ENCODE measurements around the gene NTSR1. TPM values are rescaled to one million over a fixed set of nuclear protein-coding genes. Genes with fewer than 3 reads are reported as not detected.
"Not testable (repeated sequence)": the region's sequence is repeated elsewhere in the genome, so short reads cannot be mapped to it uniquely, and the experiment has no call there.

NTSR1 gene
- polyA plus RNA-seq, 3 donors, result 1.4 to 2.4 (median 2.0) TPM

DNA sequence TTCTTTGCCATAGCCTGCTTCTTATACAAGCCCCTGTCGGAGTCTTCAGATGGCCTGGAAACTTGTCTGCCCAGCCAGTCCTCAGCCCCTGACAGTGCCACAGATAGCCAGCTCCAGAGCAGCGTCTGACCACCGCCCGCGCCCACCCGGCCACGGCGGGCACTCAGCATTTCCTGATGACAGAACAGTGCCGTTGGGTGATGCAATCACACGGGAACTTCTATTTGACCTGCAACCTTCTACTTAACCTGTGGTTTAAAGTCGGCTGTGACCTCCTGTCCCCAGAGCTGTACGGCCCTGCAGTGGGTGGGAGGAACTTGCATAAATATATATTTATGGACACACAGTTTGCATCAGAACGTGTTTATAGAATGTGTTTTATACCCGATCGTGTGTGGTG lies 36.9 kb upstream of the NTSR1 start:
- DNase-seq, result no peak

DNA sequence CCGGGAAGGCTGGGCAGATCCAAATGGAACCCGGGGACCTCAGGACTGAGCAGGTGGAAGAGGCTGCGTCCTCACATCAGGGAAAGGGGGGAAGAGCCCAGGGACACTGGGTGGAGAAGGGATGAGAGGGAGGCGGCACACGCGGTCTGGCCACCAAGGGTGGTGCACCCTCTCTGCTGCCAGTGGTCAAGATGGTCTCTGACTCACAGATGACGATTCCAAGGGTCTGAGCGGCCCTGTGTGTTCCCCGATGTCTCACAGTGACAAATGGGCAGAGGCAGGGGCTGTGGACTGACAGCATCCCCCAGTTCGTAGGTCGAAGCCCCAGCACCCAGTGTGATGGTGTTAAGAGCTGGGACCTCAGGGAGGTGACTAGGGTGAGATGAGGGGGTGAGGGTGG lies 34.3 kb upstream of the NTSR1 start:
- DNase-seq, result no peak

DNA sequence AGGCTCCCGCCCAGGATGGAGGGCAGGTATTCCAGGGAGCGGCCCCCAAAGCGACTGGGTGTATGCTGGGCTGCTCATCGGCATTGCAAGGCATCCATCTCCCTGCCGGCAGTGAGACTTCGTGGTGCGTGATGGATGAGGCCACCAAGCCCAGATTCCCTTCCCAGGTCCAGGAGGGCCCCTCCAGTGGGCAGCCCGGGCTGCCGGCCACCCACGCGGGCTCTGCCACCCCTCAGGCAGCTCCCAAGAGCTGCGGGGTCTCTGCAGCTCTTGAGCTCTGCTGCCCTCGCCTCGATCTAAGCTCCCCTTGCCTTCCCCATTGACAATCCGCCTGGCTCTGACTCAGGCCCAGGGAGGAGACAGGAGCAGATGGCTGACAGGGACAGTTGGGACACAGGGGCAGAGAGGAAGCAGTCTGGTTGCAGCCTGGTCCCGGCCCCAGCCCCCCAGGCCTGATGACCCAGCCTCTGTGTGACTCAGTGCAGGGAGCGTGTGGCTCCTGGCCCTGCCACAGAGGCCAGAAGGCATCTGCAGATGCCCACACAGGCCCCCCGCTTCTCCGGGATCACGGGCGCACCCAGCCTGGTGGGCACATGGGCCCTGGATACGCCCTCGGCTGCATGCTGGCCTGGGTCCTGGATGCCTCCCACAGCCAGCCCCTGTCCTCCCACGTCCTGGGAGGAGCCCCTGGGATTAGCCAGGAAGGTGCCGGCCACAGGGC lies 33.3 kb upstream of the NTSR1 start:
- DNase-seq, result no peak

DNA sequence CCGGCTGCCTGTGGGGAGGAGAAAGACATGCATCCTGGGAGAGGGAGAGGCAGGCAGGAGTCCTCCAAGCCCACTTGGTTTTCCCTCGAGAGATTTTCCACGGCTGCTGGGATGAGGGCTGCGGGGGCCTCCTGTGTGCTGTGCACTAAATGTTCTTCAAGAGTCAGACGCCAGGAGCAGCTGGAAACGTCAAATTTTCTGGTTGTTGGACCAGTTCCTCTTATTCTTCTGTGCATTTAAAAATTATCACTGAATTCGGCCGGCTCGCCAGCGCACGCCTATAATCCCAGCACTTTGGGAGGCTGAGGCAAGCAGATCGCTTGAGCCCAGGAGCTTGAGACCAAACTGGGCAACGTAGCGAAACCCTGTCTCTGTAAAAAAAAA lies 32.8 kb upstream of the NTSR1 start:
- no peak for DNase-seq

DNA sequence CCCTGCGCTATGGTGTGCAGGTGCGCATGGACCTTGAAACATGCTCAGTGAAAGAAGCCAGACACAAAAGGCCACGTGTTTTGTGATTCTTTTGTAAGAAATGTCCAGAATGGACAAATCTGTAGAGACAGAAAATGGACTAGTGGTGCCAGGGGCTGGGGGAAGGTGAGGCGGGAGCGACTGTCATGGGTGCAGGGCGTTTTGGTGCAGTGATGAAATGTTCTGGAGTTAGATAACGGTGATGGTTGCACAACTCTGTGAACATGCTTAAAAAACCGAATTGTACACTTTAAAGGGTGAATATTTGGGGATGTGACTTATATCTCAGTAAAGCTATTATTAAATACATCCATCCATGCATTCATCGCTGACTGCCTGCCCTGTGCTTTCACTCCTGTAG lies 31.7 kb upstream of the NTSR1 start:
- no peak for DNase-seq

DNA sequence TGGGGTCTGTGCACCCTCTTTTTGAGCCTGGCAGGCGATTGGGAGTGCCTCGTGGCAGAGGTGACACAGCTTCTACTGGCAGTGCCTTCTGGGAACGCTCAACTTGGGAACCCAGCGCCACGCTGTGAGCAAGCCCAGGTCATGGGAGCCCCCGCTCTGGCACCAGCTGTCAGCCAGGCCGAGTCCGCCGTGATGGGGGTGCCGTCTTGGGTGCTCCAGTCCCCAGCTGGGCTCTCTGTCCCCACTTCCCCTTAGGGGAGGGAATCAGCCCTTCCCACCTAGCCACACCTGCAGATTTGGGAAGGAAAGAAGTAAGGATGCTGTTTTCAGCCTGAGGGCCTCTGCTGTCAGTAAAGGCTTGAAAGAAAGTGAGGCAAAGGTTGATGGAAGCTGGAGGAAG lies 31.0 kb upstream of the NTSR1 start:
- no peak for DNase-seq

DNA sequence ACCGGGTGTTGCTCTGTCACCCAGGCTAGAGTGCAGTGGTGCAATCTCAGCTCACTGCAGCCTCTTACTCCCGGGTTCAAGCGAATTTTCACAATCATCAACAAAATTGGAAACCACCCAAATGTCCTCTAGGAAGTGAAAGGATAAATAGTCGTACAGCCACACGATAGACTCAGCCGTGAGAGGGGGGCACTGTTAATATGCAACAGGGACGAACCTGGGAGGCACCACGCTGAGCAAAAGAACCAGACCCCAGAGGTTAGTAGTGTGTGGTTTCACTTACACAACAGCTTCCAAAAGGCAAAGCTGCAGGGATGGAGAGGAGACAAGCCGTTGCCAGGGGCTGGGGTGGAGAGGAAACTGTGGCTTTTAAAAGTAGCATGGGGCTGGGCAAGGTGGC lies 30.1 kb upstream of the NTSR1 start:
- no peak for DNase-seq

DNA sequence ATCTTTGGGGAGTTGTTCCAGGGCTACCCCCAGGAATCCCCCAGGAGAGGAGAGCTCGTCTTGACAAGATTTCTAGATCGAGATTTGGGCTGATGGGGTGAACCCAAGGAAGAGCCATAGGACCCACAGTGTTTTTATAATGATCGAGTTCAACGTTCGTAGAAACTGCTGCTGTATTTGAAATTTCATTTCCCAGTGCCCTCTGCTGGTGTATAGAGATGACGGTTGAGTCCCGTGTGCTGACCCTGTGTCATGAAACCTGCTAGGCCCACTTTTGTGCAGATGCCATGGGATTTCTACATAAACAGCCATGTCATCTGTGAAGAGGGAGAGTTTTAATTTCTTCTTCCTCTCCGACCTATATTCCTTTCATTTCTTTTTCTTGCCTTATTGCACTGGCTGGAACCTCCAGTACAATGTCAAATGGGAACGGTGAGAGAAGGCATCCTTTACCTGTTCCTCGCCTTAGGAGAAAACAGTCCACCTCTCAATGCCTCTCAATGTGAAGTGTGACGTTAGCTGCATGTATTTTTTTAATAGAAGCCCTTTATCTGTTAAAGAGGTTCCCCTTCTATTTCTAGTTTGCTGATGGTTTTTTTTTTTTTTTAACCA lies 28.6 kb upstream of the NTSR1 start:
- DNase-seq, result no peak

DNA sequence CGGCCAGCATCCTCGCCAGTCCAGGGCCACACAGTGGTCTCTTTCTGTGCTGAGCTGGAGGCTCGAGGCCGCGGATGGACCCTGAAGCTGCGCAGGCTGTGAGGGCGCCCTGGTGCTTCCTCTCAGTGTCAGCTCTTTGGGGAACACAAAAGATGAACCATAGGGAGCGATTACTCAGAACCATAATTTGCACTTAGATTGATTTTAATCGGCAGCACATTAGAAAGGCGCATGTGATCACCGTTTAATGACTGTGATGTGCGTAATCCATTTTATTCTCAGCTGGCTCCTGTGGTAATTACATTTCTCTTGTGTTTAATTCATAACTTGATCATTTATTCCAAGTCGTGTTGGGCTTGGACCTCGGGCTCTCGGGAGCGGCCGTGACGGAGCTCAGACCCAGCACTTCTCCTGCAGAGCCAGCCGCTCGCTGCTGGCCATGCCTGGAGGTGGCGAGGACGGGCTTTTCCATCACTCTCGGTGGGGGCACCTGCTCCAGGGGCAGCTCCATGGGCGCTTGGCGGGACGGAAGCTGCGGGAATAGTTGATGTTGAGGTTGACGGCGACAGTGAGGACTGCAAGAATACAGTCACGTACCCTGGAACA lies 25.6 kb upstream of the NTSR1 start:
- DNase-seq, result no peak

DNA sequence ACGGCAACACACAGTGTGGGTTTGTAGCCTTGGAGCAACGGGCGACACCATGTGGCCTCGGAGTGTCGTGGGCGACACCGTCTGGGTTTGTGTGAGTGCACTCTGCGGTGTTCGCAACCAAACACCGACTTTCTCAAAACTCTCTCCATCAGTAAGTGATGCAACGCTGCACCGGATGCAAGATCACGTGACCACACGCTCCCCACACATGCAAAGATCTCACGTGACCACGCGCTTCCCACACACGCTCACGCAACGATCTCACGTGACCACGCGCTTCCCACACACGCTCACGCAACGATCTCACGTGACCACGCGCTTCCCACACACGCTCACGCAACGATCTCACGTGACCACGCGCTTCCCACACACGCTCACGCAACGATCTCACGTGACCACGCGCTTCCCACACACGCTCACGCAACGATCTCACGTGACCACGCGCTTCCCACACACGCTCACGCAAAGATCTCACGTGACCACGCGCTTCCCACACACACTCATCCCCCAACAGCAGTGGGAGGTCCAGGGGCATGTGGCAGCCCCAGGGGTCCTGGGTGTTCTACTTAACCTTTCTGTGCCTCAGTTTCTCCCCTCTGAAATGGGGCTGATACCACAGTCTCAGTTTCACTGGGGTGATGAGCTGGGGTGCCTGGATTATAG lies 24.8 kb upstream of the NTSR1 start:
- not testable (repeated sequence) for DNase-seq

DNA sequence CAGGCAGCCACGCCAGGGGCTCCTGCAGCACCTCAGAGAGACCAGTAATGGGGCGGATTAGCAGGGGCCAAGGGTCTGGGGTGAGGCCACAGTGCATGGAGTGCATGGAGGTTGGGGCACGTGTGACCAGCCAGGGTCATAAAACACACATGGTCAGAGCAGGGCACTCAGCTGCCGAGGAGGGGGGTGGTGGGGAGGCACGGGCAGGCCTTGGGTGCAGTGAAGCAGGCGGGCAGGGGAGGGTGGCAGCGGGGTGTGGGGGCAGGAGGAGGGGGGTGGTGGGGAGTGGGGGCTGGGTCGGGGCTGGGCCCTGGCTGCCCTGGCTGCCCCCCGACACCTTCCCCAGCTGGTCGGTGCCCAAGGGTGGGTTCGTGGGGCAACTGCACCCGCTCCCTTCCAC lies 23.7 kb upstream of the NTSR1 start:
- DNase-seq, result no peak

DNA sequence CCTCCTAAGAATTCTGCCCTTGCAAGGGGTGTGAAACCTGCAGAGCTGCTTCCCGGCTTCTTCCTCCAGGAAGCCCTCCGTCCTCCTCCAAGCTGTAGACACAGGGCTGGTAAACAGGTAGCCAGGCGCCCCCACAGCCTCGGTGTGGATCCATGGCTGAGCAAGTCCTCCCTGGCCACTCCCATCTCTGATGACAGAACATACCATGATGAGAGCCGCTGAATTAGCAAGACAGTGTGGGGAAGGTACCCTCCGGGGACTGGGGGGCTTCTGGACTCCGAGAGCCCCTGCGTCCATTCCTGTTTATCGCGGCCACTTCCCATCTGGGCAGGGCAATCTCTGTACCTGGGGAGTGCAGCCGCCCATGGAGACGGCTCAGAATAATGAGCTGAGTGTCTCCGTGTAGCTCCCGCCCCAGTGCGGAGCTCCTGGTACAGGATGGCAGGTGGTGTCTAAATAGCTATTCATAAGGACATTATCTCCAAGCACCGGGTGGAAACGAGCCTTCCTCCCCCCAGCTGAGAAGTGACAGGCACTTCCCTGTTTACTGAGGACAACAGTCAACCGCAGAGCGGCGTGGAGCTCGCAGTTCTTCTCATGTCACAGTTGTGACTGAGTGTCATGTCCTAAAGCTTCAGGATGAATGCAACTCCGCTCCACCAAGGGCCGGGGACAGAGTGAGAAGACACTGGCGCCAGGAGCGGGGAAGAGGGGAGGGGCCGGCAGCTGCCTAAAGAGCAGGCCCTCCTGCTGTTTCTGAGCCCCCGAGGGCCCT lies 22.7 kb upstream of the NTSR1 start:
- DNase-seq, result no peak

DNA sequence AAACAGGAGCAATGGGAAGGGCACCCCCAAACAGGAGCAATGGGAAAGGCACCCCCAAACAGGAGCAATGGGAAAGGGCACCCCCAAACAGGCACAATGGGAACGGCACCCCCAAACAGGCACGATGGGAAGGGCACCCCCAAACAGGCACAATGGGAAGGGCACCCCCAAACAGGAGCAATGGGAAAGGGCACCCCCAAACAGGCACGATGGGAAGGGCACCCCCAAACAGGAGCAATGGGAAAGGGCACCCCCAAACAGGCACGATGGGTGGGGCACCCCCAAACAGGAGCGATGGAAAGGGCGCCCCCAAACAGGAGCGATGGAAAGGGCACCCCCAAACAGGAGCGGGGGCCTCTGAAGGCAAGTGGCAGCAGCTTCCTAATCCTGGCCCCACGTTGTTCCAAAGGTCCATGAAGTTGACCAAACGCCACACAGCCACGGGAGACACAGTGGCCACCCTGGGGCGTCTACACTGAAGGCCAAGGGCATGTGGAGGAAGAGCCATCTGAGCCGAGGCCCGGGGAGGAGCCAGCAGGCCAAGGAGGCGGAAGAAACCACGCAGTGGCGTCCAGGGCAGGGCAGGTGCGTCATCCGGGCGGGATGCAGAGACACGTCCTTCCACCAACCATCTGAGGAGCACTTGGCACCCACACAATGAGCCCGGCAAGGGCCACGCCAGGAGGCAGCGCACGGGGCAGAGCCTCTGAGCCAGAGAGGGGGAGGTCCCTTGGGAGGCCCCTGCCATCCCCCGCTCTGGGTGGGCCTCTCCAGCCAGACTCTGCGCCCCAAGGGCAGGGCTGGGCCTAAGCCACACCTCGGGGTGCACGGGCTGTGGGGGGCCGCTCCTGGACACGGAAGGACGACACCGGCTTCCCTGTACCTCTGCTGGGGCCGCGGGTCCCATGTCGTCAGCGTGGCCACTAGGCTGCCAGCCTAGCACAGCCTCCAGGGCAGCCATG lies 21.5 kb upstream of the NTSR1 start:
- no peak for DNase-seq

DNA sequence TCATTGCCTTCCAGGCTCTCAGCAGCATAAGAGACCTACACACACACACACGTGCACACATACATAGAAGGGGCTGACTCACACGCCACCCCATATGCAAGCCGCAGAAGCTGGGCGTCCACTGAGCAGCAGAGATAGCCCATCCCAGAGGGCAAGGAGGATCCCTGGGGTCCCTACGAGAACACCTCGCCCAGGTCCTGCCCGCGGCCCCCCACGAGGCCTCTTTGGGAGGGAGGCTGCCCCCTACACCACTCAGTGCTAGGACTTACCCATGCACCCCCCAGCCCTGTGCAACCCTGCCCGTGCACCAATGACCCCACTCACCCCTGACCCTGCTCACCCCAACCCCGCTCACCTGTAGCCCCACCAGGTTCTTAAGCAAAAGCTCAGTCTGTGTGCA lies 20.6 kb upstream of the NTSR1 start:
- no peak for DNase-seq

DNA sequence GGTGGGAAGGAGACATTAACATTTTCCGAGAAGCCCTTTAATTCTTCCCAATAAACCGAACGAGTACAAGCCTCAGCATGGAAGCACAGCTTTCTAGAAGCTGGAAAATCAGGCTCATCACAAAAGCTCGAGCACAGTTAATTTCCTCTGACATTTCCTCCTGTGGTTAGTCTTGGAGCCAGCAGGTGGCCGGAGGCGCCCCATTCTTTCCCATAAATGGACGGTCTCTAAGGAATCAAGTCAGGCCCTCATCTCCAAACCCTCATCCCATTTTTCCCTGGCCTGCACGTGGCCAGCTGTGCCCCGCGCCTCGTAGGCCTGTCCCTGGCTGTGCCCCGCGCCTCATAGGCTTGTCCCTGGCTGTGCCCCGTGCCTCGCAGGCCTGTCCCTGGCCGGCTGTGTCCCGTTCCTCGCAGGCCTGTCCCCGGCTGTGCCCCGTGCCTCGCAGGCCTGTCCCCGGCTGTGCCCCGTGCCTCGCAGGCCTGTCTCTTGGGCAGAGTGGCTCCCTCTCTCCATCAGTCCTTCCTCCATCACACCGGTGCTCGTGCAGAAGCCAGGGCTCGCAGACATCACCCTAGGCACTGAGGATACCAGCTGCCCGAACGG lies 19.7 kb upstream of the NTSR1 start:
- no peak for DNase-seq

DNA sequence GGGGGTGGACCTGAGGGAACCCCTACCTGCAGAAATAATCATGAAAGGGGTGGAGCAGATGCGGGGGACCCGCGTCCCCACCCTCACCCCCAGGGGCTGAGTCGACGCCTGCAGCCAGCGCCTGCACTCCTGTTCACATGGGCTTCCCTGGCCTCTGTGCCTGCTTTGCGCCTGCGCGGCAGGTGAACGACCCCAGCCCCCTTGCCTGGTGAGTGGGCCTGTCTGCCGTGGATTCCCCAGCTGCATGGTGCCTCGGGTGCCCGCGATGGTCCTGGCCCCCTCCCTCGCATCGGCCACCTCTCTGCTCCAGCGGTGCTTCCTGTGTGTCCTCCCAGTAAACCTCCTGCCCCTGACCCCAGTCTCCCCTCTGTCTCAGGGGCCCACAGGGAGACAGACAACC lies 18.8 kb upstream of the NTSR1 start:
- DNase-seq, result no peak

DNA sequence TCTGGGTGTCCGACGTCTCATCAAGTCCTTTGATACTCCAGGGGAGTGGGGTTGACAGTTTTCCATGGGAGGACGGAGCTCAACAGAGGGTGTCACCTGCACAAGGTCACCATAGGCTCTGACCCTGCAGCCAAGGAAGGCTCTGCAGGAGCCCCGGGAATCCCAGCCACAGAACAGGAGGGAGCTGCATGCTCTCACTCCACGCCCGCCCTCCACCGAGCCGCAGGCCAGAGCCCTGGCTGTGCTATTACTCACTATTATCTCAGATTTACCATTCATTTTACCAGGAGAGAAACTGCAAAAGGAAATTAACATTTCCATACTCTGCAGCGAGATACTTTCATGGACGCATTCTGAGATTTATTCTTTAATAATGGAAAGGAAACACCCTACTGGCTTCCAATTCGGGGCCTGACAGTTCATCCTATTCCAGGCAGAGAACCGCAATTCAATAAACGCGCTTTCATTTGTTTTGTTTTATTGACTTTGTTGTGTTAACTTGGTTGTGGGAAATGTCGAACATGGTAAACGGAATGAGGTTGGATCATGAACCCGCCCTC lies 18.3 kb upstream of the NTSR1 start:
- no peak for DNase-seq

DNA sequence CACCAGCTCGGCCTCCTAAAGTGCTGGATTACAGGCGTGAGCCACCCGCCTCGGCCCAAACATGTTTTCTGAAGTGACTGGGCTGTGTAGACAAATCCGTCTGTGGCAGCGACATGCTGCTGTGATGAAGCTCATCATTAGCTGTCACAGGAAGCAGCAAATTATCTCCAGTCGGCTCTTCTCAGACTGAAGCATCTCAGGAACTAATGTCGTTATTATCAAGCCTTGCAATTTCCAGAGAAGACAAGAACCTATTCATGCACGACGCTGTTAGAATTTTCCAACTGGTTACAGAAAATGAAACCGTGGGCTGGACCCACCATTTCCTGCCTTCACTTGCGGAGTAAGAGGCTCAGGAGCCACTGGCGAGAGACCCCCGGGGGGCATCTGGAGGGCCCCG lies 17.1 kb upstream of the NTSR1 start:
- peak; percentile 37 for DNase-seq

DNA sequence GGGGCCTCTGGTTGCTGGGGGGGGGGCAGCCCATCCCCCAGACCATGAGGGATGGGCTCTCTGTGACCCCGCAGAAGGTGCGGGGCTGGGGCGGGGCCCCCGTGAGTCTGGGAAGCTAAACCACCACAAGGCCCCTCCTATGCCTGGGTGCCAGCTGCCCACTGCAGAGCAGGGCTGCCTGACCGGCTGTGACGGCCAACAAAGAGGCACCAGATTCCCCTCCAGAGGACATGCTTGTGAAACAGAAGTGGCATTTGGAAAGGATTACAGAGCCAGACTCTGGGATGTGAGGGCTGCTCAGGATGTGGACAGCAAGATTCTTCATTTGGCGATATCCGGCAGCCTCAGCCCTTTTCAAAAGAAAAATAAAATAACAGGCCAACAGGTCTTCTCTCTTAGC lies 16.5 kb upstream of the NTSR1 start:
- DNase-seq, result peak; percentile 39

DNA sequence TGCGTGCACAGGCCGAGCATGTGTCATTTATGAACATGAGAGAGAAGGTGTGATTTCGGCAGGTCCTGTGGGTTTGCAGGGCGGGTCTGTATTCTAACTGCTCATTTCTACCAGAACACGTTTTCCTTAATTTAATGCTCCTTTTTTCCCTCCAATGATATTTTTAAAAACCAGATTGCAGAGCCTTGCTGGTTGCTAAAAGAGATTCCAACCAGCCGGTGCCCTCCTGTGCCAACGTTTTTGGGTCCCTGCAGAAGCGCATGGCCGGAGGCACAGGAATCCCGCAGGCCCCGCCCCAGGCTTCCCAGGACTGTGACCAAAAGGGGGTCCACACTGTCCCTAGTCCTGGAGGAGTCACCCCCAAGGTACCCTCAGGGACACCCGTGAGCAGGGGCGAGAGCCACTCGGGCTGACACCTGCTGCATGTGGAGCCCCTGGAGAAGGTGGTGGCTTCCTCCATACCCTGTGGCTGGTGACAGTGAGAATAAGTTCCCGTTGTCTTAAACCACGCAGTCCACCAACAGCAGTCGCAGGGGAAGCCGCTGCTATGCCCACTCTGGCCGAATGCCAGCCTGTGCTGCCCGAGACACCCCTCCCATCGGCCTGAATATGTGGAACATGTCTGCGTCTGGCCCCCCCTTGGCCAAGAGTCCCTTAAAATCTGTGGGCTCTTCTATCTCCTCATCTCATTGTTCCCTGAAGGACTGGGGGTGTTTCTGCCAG lies 15.7 kb upstream of the NTSR1 start:
- DNase-seq, result no peak

Data from renal pelvis (tissue), 4 donors.